Panc1 (cell line): ENCODE results near the gene CD9. TPM values are rescaled to one million over a fixed set of nuclear protein-coding genes. Genes with fewer than 3 reads are reported as not detected.

Experiments
- ATAC-seq: fragments of 200-7000 bp; cut with Tn5 transposase; 2 replicates; pipeline ENCODE4 v1.9.1; 2020; ENCODE audit warnings: mild to moderate bottlenecking, moderate library complexity
- BruUV-seq: library from RNA; stranded (reverse); fragments of 400-500 nt; replicated peaks from 2 replicates; lab custom pipeline; 2021; lab: Mats Ljungman, UMichigan
- CTCF ChIA-PET: fragments of 300-600 bp; sonication (Branson Sonifier 250); formaldehyde crosslinking; loops from one replicate; lab custom pipeline; 2022; ENCODE audit warnings: antibody characterized with exemption; lab: Charles Lee
- POLR2A ChIA-PET: fragments of 300-600 bp; sonication (Branson Sonifier 250); formaldehyde crosslinking; loops from one replicate; lab custom pipeline; 2022; ENCODE audit warnings: antibody characterized with exemption; lab: Charles Lee
- DNase-seq: peaks from one replicate; pipeline ENCODE4 v3.0.0-alpha.2; 2010; ENCODE audit warnings: low read depth, low spot score
- H3K27ac ChIP-seq: 2 replicates; pipeline ENCODE4 v1.5.1; 2011; ENCODE audit warnings: mild to moderate bottlenecking, low read length, inconsistent platforms
- H3K27me3 ChIP-seq: fragments of 200-500 bp; sonication (Bioruptor generic); 2 replicates; pipeline ENCODE4 v1.6.0; 2014; ENCODE audit warnings: low read length, inconsistent platforms; ENCODE audit not compliant: control insufficient read depth, insufficient read depth
- H3K36me3 ChIP-seq: fragments of 200-500 bp; sonication (Bioruptor generic); 2 replicates; pipeline ENCODE4 v1.5.1; 2014; ENCODE audit warnings: inconsistent platforms, mild to moderate bottlenecking, low read length, moderate library complexity; ENCODE audit not compliant: control insufficient read depth, insufficient read depth
- H3K4me1 ChIP-seq: 2 replicates; pipeline ENCODE4 v1.5.1; 2011; ENCODE audit warnings: inconsistent platforms, mild to moderate bottlenecking, low read length, moderate library complexity; ENCODE audit not compliant: control insufficient read depth, insufficient read depth
- H3K4me3 ChIP-seq, 2 experiments: 2 replicates each; pipeline ENCODE4 v1.5.1; 2011 to 2012; ENCODE audit warnings: low read depth in 2 of 2, low read length in 2 of 2, mild to moderate bottlenecking in 2 of 2, inconsistent platforms in 1 of 2, moderate library complexity in 1 of 2
- H3K9me3 ChIP-seq: fragments of 200-500 bp; sonication (Bioruptor generic); 2 replicates; pipeline ENCODE4 v1.5.1; 2014; ENCODE audit warnings: low read depth, mild to moderate bottlenecking, inconsistent platforms, low read length, moderate library complexity; ENCODE audit not compliant: control insufficient read depth, insufficient read depth
- CTCF ChIP-seq: fragments of 450-650 bp; IDR thresholded peaks from 2 replicates; pipeline ENCODE4 v1.5.1; 2017; ENCODE audit warnings: mild to moderate bottlenecking
- POLR2AphosphoS5 ChIP-seq: IDR thresholded peaks from 2 replicates; pipeline ENCODE4 v1.6.1; 2012; ENCODE audit warnings: mild to moderate bottlenecking, low read depth, low read length, moderate library complexity
- REST ChIP-seq, 2 experiments: IDR thresholded peaks; 2 replicates each; pipeline ENCODE4 v1.6.1; 2011 to 2012; ENCODE audit warnings: low read depth in 2 of 2, control low read depth in 1 of 2, low read length in 1 of 2, mild to moderate bottlenecking in 1 of 2, moderate library complexity in 1 of 2; ENCODE audit not compliant: insufficient read depth in 1 of 2
- SIN3A ChIP-seq: IDR thresholded peaks from 2 replicates; pipeline ENCODE4 v1.6.1; 2012; ENCODE audit warnings: low read depth, mild to moderate bottlenecking, low read length, moderate library complexity, borderline replicate concordance; ENCODE audit not compliant: insufficient read depth
- TCF7L2 ChIP-seq: IDR thresholded peaks from 2 replicates; pipeline ENCODE4 v1.6.1; 2011; ENCODE audit warnings: mild to moderate bottlenecking, low read depth, low read length, inconsistent platforms
- in situ Hi-C: cut with HindIII; loops from 2 replicates; pipeline ENCODE4 v1.10.0; 2016; ENCODE audit warnings: low sequenced_read_pairs, low pct_unique_long_range_greater_than_20kb
- intact Hi-C: fragments of 100-400 bp; cut with micrococcal nuclease; formaldehyde crosslinking; loops from one replicate; pipeline ENCODE4 v1.10.0; 2022; ENCODE audit not compliant: unreplicated experiment
- total RNA-seq: library from RNA; stranded (reverse); gene quantifications from one replicate; pipeline ENCODE4 v1.2.1, GENCODE V29; 2021; ENCODE audit not compliant: unreplicated experiment

Gene CD9
- total RNA-seq, 1 experiment from 2014 or later, result 103 TPM

- in situ Hi-C loops, result no loop called here
- H3K4me1 ChIP-seq, result peaks cover 6% of the 10 kb centered on the region
- intact Hi-C loops, result no loop called here
- CTCF ChIA-PET, result no interaction called here
- ATAC-seq, result no peak
- DNase-seq, result no peak
- no TSS peak for BruUV-seq
- H3K9me3 ChIP-seq, result no peaks in the 10 kb centered on the region
- TF ChIP-seq TCF7L2 (no peak), REST (IDR thresholded peaks at IDR 0.05; ENCODE audit: insufficient read depth in 1 of 2, low read depth in 2 of 2, low read length in 1 of 2) (no peak), CTCF (no peak)
- no peak overlapping the region for H3K27ac ChIP-seq
- no peaks in the 10 kb centered on the region for H3K36me3 ChIP-seq
- POLR2A ChIA-PET, result no interaction called here
- H3K27me3 ChIP-seq, result no peaks in the 10 kb centered on the region
- no peak overlapping the region for H3K4me3 ChIP-seq
Observed at GRCh38 chr12:6172086-6172485, 28.1 kb upstream of the CD9 start.

- ChIA-PET POLR2A (no interaction called here), CTCF (no interaction called here)
- TF ChIP-seq CTCF (no peak), TCF7L2 (no peak), SIN3A (no peak), POLR2AphosphoS5 (no peak), REST (IDR thresholded peaks at IDR 0.05; ENCODE audit: insufficient read depth in 1 of 2, low read depth in 2 of 2, low read length in 1 of 2) (no peak)
- Histone ChIP-seq H3K27me3 (no peaks in the 10 kb centered on the region), H3K4me3 (no peak overlapping the region), H3K4me1 (peaks cover under 1% of the 10 kb centered on the region; the same call in 1 of the 2 replicates), H3K9me3 (no peaks in the 10 kb centered on the region), H3K36me3 (no peaks in the 10 kb centered on the region), H3K27ac (no peak overlapping the region)
- in situ Hi-C loops (no loop called here), intact Hi-C loops (no loop called here)
- DNase-seq (no peak), ATAC-seq (no peak)
- no TSS peak for BruUV-seq
Observed at GRCh38 chr12:6172862-6173261, 27.3 kb upstream of the CD9 start.
